OCI-LY7 (cell line): Measurements from ENCODE around the gene GSG1L.

Source experiments
- CTCF ChIP-seq: fragments of 200-600 bp; sonication (generic); conservative IDR thresholded peaks from 2 replicates; pipeline ENCODE4 v1.5.1; 2014; ENCODE audit warnings: mild to moderate bottlenecking, antibody characterized with exemption, low read length, moderate library complexity, mixed read lengths
- EZH2phosphoT487 ChIP-seq: fragments of 200-600 bp; sonication (generic); IDR thresholded peaks from 2 replicates; pipeline ENCODE4 v1.6.1; 2018; ENCODE audit warnings: low read depth, borderline replicate concordance, mild to moderate bottlenecking, mixed run types, antibody characterized with exemption, low read length, moderate library complexity, mixed read lengths

- TF ChIP-seq CTCF, result no peak
- TF ChIP-seq EZH2phosphoT487, result no peak
Measured at GRCh38 chr16:27774779-27775178, 288.7 kb downstream of the GSG1L start.
